ENCODE data around the gene SND1.
"Not testable (repeated sequence)": the region's sequence is repeated elsewhere in the genome, so short reads cannot be mapped to it uniquely, and the experiment has no call there.

SND1 gene

DNA sequence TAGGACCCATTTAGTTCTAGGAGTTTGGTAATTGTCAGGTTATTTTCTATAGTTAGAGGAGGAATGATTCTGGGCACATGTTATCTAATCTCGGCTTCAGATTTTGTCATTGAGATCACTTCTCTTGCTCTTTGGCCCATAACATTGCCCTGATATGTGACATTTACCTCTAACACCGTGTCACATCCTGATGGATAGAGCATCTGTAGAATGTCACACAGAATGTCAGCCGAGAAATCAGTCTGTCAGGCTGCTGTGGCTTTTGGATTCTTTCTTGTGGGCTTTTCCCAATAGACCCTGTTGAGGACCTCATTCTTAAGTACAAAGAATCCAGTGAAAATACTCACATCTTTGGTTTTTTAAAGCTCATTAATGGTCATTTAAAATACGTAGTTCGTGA is 236.8 kb downstream of the SND1 start:
- no peak for DNase-seq (ENCODE audit: low read depth in 2 of 2)

DNA sequence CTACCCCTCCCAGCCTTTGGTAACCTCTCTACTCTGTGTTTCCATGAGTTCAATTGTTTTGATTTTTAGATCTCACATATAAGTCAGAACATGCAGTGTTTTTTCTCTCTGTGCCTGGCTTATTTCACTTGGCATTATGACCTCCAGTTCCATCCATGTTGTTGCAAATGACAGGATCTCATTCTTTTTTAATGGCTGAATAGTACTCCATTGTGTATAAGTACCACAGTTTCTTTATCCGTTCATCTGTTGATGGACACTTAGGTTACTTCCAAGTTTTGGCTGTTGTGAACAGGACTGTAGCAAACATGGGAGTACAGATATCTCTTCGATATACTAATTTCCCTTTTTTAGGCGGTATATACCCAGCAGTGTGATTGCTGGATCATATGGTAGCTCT is 237.7 kb downstream of the SND1 start:
- DNase-seq (ENCODE audit: low read depth in 2 of 2), result no peak

DNA sequence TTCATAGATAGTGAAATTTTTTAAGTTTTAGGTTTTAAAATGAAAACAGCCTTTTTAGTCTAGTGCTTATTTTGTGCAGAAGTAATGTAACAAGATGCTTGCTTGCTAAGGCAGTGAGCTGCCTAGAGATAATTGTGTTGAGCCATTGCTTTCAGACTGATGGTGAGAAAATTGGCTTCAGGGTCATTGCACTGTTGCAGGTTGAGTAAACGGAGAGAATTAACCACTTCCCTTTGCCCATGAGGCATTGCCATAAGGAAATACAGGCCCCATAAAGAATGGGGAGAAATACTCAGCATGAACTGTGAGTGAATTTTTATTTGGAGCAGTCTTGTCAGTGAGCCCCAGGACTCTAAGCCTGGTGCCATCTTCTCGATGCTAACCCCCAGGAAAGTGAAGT is 238.7 kb downstream of the SND1 start:
- DNase-seq (ENCODE audit: low read depth in 2 of 2), result no peak

DNA sequence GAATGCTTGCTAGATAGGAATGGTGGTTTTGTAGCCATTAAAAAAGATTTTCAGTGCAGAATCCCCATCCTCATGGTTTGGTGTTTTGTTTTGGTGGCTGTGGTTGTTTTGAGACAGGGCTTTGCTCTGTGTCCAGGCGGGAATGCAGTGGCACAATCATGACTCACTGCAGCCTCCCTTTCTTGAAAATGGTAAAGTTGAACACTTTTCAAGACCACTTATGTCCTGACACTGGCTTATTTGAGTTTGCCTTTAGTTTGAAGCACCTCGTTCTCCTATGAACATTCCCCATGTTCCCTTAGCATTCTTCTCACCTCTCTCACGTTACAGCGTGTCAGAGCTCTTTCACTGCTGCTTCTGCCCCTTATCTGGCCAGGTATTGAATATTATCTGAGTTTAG is 239.2 kb downstream of the SND1 start:
- DNase-seq (ENCODE audit: low read depth in 2 of 2), result no peak

DNA sequence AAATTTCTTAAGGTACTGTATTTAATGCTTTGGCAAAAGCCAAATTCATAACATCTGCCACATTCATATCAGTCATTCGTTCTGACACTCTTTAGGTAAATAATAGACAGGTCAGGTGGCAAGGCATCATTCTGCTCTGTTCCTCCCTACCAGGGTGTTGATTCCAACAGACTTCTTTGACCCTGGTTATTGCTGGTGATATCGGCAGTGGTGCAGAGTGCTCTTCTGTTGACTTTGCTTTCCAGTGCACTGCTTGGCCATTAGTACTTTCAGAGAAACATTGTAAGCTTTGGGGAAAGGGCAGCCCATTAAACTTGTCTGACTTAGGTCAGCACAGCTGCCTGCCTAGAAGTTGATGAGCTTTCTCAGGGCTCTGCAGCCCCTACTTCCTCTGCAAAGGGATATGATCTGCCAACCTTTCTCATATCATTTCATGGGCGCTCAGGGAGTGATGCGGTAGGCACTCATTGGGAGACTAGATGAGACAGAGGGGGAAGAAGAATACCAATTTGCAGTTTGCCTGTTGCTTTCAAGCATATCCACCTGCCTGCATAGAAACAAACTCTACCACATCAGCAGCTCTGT is 240.0 kb downstream of the SND1 start:
- no peak for DNase-seq (ENCODE audit: low read depth in 2 of 2)

DNA sequence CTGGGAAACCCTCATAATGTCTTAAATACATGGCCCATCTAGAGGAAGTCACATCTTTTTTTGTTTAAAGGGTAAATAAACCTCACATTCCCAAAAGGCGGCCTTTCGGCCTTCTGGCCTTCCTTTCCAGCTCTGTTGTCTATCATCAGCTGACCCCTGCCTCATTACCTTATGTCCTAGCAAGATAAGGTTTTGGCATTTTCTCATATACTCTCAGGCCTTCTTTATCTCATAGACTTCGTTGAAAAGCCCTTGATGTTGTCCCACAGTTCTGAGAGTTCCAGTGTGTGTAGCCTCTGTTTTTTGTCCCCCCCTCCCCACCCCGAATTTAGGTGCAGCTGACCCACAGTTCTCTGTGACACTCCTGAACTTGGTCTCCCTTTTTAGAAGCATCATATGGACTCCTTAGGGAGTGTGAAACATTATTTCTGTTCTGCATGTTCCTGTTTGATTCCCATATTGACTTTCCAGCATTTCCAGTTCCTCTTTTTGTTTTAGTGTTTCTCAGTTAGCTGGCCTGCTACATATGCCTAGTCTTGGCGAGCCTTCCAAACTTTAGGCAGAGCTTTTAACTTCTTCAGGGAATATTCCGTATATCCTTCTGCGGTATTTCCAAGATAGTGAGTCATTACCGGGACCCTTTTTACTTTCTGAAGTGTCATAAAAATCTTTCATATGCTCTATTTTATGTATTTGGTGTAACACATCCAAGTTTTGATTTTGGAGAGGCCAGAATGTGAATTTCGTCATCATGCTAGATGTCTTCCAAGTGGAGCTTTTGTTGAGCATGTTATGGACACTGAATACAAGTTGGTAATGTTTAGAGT is 240.7 kb downstream of the SND1 start:
- no peak for DNase-seq (ENCODE audit: low read depth in 2 of 2)

DNA sequence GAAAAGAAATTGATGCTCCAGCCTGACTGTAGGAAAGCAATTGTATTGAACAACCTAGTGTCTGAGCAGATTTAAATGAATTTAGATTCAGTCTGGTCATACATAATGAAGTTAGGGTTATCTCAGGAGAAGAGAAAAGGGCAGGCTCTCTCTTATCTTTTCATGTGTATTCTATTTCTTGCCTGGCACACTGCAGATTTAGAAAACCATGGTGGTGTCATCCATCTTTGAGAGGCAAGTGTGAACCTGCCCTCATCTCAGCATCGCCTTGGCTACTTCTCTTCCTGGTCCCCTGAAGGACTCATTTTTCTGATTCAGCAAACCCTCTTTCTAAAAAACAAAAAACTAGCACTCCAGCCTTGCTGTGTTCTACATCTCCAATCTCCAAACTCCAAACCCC is 241.6 kb downstream of the SND1 start:
- DNase-seq (ENCODE audit: low read depth in 2 of 2), result no peak

DNA sequence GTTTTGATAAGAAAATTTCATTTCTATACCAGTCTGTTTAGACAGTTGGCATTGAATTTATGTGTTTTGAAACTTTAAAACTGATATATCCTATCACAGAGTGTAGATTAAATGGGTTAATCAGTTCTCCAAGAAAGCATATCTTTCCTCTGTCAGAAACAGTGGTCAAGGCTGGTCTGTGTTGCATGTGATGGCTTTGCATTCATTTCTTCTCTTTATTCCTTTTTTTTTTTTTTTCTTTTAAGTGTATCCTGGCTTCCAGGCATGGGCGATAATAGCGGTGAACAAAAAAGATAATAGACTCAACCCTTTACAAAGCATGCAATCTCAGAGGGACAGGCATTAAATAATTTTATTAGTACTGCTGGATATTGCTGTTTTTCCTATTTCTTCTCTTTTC is 242.6 kb downstream of the SND1 start:
- DNase-seq (ENCODE audit: low read depth in 2 of 2), result no peak

DNA sequence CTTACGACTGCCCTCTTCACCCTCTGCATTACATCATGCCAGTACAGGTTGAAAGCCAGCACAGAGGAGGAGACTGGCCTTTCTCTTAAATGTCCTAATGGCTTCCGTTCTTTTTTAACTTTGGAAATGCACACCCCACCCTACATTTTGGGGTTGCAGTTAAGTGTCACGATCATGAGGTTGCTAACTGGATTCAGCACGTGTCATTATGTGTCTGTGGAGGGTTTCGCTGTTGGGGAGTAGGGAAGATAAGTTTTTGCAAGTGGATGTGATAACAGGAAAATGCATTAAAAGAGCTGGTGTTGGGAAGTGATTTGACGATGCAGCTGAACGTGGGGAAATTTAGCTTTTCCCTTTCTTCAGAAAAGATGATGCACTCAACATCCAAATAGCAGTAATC is 243.4 kb downstream of the SND1 start:
- DNase-seq (ENCODE audit: low read depth in 2 of 2), result no peak

DNA sequence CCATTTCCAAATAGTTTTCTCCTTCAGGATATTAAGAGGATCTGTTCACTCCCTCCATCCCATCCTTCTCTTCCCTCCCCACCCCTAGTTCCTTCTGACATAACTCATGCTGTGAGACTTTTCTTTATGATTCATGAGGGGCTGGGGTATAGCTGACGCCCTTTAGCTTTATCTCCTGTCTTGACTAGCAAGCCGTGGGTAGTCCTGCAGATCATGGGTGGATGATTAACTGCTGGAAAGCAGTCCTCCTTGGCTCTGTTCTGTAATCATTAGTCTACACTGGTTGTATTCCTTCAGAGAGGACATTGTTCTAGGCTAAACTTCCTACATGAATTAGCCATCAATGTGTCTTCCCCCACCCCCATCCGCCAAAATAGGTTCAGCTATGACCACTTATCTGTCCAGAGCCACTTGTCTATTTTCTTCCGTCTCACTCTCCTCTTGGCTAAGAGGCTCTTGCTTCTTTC is 243.9 kb downstream of the SND1 start:
- no peak for DNase-seq (ENCODE audit: low read depth in 2 of 2)

DNA sequence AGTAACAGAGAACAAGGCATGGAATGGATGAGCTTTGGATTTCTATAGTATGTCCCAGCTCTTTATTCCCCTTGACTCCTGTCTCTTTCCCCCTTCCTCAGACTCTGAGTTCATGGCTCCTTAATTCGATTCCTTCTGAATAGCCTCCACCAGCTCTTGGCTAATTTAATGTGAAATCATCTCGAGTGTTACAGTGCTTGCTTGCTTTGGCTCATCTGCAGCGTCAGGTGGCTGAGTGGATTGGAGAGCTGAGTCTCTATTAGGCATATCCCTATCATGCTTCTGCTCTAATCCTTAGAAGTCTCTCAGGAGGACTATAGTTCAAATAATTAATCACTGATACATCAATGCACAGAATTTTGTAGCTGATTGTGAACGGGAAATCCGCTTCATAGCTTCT is 244.7 kb downstream of the SND1 start:
- DNase-seq (ENCODE audit: low read depth in 2 of 2), result no peak

DNA sequence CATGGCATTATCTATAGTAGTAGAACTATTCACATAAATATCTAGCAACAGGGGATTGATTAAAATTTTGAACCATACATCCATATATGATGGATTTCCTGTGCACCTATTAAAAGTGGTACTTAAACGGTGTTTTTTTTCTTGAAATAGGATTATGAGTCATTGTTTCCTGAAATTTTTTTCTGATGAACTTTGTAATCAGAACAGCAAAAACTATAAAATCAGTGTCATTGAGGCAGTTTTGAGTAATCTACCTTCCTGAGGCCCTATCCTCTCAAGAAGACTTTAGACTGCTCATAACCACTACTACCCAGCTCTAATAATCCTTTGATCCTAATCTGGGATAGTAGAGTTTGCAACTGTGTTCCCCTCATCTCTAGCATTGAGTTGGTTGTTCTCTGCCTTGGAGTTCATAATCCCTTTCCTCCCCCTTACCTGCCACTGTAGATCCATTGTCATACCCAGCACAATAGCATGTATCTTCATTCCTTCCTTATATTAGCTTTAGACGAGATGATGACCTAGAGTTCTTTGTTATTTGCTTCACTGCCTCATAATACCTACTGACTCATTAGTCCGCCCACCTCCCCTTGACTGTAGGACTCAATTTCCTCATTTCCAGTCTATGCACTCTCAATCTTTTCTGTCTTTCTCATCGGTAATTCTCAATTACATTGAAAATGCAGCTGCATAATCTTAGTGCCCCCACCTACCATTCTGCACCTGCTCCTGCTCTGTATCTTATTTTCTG is 245.9 kb downstream of the SND1 start:
- peak in 1 of 2 donors; percentile 10 for DNase-seq (ENCODE audit: low read depth in 2 of 2)

DNA sequence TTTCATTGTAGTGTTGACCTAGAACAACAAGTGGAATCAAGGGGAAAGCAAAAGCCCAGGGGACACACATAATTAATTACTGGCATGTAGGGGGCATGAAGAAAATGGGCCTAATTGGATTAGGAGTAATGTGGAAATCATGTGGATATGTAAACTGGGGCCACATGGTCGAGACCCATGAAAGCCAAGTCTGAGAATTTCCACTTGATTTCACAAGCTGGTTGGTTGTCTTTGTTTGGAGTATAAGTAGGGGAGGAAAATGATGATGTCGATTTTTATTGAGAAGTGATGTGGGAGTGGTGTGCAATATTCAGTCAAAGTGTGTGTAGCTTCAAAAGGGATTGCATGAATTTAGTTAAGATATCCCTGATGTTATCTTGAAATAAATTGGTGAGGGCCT is 247.4 kb downstream of the SND1 start:
- no peak for DNase-seq (ENCODE audit: low read depth in 2 of 2)

DNA sequence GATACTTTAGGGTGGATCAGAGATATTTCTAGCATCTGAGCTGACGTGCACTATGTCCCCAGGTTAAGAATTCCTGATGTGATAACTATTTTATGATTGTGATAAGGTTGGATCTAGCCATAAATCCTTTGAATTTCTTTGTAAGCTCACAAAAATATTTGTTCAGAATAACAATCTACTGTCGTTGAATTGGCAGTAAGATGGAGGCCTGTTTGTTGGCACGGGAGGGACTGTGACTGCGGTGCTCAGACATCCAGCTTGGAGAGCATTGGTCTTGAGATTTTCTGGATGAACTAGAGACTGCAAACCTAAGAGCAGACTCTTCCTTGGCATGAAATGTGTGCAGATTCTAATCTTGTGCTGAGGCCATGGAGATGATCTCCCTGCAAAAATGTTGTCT is 248.1 kb downstream of the SND1 start:
- no peak for DNase-seq (ENCODE audit: low read depth in 2 of 2)

DNA sequence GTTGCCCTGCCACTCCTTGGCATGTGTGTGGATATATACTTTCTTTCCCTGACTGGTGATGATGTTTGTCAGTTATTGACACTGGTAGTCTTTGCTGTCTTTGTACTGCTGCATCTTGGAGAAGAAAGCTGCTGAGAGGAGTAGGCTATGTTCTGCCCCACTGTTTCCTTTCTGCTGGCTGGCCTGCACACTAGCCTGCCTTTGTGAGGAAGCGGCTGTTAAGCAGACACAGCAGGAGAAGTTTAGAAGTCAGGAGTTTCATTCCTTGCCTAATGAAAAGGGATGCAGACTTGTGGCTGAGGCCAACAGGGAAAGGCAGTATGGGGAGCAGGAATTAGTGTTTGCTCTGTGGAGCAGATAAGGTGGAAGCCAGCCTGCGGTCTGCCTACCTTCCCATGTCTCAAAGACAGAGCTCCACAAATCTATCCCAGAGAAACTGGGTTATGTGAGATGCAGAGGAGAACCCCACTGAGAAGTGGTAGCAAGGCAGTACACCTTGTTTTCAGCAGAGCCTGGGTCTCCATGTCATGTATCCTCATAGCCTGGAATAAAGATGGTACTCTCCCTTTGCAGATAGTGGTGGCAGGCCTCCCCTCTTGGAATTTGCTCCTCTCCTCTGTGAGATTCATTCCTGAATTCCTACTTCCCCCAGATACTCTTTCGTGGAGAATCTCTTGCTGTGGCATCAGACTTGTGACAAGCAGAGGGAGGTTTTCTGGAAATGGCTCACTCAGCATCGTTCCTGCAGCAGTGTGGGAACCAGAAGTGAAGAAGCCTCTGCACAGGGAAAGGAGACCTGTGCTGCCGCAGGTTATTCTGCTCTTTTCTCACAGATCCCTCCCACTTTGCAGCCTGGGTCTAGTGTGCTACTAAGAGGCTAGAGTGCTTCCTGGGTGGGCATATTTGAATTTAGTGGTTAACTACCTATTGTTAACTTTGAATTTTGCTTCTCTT is 249.0 kb downstream of the SND1 start:
- no peak for DNase-seq (ENCODE audit: low read depth in 2 of 2)

DNA sequence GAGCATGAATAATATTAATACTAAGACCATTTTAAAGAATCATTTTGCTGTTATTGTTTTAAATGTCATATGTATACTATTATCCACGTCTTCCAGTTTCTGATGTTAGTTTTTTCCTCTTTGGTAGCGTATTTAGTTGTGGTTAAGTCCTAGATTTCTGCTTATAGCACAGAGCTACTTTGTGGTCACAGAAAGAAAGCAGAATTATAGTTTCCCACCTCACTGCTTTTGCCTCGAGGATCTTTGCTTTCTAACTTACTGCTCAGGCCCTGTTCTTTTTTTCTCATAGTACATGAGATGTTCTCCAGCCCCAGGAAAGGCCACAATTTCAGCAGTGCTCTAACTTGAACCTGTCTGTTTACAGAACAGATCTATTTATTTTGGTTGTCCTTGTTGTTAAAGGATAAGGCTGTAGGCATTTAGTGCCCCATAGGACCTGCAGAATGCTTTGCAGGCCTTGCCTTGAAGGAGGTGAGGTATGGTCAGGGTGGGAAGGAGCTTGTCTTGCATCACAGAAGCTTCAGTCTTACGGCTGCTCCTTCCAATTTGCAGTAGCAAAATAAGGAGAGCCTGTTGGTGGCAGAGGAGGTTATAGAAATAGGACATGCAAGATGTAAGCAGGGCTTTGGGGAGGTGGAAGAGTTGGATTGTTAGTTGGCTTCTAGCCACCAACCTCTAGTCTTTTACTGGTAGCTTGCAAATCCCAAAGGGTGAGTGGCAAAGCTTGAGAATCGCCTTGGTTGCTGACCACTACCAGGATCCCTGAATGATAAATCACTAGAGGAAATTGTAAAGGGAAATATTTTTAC is 250.1 kb downstream of the SND1 start:
- DNase-seq (ENCODE audit: low read depth in 2 of 2), result no peak

DNA sequence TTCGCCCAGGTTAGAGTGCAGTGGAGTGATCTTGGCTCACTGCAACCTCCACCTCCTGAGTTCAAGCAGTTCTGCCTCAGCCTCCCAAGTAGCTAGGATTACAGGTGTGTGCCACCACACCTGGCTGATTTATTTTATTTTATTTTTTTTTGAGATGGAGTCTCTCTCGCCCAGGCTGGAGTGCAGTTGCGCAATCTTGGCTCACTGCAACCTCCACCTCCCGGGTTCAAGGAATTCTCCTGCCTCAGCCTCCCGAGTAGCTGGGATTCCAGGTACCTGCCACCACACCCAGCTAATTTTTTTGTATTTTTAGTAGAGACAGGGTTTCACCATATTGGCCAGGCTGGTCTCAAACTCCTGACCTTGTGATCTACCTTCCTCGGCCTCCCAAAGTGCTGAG is 250.8 kb downstream of the SND1 start:
- not testable (repeated sequence) for DNase-seq (ENCODE audit: low read depth in 2 of 2)

DNA sequence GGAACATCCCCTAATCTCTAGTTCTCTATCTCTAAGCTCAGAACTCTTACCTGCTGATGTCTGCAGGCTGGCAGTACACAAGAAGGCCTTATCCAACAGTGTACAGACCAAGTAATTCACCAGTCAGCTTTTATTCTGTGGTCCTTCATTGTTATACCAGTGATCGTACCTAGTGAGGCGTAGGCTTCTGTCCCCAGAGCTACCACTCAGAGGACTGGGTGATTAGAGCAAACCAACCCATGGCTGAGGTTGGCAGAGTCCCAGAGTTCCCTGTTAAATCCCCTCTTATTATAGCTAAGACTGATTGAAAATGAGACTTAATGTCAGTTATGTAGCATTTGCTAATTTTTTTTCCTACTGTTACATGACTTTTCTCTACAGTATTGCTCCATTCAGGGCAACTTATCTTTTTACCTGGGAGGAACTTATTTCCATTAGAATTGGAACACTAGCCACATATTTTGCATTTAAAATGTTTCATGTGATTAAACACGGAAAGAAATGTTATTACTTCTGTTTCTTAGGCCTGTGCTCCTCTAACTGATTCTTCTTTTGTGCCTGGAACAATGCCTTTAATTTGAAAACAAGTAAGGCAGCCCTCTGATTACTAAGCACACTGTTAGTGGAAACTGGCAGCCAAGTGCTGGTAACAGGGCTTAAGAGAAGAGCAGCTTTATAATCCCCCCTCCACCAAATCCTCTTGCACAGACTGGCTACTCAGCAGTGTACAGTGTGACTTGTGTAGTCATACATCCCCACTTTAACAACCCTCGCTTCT is 252.1 kb downstream of the SND1 start:
- no peak for DNase-seq (ENCODE audit: low read depth in 2 of 2)

DNA sequence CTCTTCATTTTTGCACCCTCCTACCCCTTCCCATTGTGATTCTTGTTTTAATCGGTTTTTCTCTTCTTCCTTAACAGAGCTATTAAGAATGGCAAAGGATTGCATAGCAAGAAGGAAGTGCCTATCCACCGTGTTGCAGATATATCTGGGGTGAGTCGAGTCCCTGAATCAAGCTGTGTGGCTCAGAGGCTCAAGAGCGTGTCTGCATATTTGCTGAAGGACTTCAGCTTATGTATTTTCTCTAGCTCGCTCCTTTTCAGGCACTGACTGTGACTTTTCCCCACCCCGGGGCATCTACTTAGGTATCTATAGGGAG is 252.6 kb downstream of the SND1 start:
- no peak for DNase-seq (ENCODE audit: low read depth in 2 of 2)

DNA sequence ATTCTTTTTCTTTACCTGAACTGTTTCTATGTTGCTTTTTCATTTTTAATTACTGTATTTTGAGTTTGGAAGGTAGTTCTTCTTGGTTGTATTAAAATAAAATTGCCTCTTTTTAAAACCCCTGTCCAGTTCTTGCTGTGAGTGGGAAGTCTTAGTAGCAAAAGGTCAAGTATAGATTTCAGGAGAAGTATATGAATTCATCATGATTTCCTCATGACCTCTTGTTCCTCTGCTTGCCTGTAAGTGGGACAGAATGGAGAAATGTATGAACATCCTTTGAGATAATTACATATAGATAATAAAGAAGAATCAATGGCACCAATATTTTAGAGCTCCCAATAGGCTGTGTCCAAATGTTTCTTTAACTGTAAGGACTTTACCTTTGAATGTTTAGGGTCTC is 253.0 kb downstream of the SND1 start:
- DNase-seq (ENCODE audit: low read depth in 2 of 2), result no peak

Data from activated CD4-positive, alpha-beta T cell treated with anti-CD3 and anti-CD28 coated beads for 24 hours (primary cell).